Lower lobe of right lung (tissue), 2 donors: ENCODE data around the gene ASB18. TPM values are rescaled to one million over a fixed set of nuclear protein-coding genes. Genes with fewer than 3 reads are reported as not detected.
"Not testable (repeated sequence)": the region's sequence is repeated elsewhere in the genome, so short reads cannot be mapped to it uniquely, and the experiment has no call there.

Experiments
- ATAC-seq, 2 donors: fragments of 200-7000 bp; cut with Tn5 transposase; one replicate each; pipeline ENCODE4 v1.9.1; 2020 to 2022; ENCODE audit warnings: mild to moderate bottlenecking in 2 of 2, moderate library complexity in 2 of 2
- DNase-seq: peaks from one replicate; pipeline ENCODE4 v3.0.0-alpha.2; 2020
- H3K27ac ChIP-seq: fragments of 200-600 bp; one replicate; pipeline ENCODE4 v1.8.0; 2022
- H3K27me3 ChIP-seq: fragments of 200-600 bp; one replicate; pipeline ENCODE4 v1.8.0; 2022; ENCODE audit warnings: low read depth
- H3K36me3 ChIP-seq: fragments of 200-600 bp; one replicate; pipeline ENCODE4 v1.8.0; 2022; ENCODE audit warnings: mild to moderate bottlenecking
- H3K4me1 ChIP-seq: fragments of 200-600 bp; one replicate; pipeline ENCODE4 v1.8.0; 2022
- H3K4me3 ChIP-seq: fragments of 200-600 bp; one replicate; pipeline ENCODE4 v1.8.0; 2022; ENCODE audit warnings: mild to moderate bottlenecking
- H3K9me3 ChIP-seq: fragments of 200-600 bp; one replicate; pipeline ENCODE4 v1.8.0; 2022
- intact Hi-C: fragments of 100-400 bp; cut with DNase I; formaldehyde crosslinking; loops from one replicate; pipeline ENCODE4 v1.11.0; 2022
- total RNA-seq: library from RNA; stranded (reverse); fragmentation: NEBNext Ultra II Directional; extraction: Animal tissue kit (Norgen Biotek cat#: 25700); gene quantifications from one replicate; pipeline ENCODE4 v1.2.1, GENCODE V29; 2021
- TF ChIP-seq, protein P1 (sequence below): fragments of 200-600 bp; IDR thresholded peaks from one replicate; pipeline ENCODE4 v1.8.0; 2022; ENCODE audit warnings: antibody characterized with exemption, mild to moderate bottlenecking
- donor health status: DM: no; HTN: yes; CAD: no; lungs with severe emphysema.

Gene ASB18
- total RNA-seq, 1 donor from 2014 or later: not detected

DNA sequence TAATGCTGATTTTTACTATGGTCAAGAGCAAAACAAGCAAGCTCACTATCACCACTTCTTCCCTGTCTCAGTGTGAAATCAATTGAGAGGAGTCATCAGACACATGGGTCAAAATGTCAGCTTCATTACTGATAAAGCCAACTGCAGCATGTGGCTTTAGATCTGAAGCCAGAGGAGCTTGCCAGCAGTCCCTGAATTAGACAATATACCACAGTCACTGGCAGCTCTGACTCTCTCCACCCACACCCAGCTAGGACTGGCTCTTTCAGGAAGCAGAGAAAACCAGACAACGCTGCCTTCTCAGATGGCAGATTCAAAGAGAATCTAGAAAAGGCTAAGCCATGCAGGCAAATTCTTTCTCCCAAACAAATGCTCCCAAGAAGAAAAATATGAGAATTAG, 20.0 kb upstream of the ASB18 start:
- no peak overlapping the region for H3K27ac ChIP-seq
- H3K4me1 ChIP-seq: no peaks in the 10 kb centered on the region
- intact Hi-C loops: no loop called here
- H3K9me3 ChIP-seq: peaks cover 6% of the 10 kb centered on the region
- ATAC-seq (no peak), DNase-seq (no peak)
- H3K4me3 ChIP-seq: no peak overlapping the region
- no peaks in the 10 kb centered on the region for H3K36me3 ChIP-seq
- TF ChIP-seq, protein P1, sequence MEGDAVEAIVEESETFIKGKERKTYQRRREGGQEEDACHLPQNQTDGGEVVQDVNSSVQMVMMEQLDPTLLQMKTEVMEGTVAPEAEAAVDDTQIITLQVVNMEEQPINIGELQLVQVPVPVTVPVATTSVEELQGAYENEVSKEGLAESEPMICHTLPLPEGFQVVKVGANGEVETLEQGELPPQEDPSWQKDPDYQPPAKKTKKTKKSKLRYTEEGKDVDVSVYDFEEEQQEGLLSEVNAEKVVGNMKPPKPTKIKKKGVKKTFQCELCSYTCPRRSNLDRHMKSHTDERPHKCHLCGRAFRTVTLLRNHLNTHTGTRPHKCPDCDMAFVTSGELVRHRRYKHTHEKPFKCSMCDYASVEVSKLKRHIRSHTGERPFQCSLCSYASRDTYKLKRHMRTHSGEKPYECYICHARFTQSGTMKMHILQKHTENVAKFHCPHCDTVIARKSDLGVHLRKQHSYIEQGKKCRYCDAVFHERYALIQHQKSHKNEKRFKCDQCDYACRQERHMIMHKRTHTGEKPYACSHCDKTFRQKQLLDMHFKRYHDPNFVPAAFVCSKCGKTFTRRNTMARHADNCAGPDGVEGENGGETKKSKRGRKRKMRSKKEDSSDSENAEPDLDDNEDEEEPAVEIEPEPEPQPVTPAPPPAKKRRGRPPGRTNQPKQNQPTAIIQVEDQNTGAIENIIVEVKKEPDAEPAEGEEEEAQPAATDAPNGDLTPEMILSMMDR: no peak
- no peaks in the 10 kb centered on the region for H3K27me3 ChIP-seq

DNA sequence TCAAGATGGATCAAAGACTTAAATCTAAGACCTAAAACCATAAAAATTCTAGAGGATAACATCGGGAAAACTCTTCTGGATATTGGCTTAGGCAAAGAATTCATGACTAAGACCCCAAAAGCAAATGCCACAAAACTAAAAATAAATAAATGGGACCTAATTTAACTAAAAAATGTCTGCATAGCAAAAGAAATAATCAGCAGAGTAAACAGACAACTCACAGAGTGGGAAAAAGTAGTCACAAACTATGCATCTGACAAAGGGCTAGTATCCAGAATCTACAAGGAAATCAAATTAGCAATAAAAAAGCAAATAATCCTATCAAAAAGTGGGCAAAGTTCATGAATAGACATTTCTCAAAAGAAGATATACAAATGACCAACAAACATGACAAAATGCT, 18.2 kb upstream of the ASB18 start:
- intact Hi-C loops: no loop called here
- no peak for ATAC-seq
- TF ChIP-seq, protein P1: no peak

DNA sequence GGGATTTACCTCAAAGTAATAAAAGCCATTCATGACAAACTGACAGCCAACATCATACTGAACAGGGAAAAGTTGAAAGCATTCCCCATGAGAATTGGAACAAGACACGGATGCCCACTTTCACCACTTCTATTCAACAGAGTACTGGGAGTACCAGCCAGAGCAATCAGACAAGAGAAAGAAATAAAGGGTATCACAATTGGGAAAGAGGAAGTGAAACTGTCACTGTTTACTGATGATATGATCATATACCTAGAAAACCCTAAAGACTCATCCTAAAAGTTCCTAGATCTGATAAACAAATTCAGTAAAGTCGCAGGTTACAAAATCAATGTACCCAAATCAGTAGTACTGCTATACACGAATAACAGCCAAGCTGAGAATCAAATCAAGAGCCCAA, 17.2 kb upstream of the ASB18 start:
- H3K9me3 ChIP-seq: peaks cover 6% of the 10 kb centered on the region
- no peaks in the 10 kb centered on the region for H3K36me3 ChIP-seq
- no peak for DNase-seq
- no peaks in the 10 kb centered on the region for H3K27me3 ChIP-seq
- TF ChIP-seq, protein P1: no peak
- no peak for ATAC-seq
- no peaks in the 10 kb centered on the region for H3K4me1 ChIP-seq
- no peak overlapping the region for H3K4me3 ChIP-seq
- intact Hi-C loops: no loop called here
- no peak overlapping the region for H3K27ac ChIP-seq

More for the DNA sequence above, 18.2 kb upstream of the ASB18 start:
- Histone ChIP-seq H3K36me3 (no peaks in the 10 kb centered on the region), H3K27ac (no peak overlapping the region), H3K4me3 (no peak overlapping the region), H3K9me3 (peaks cover 6% of the 10 kb centered on the region), H3K27me3 (no peaks in the 10 kb centered on the region), H3K4me1 (no peaks in the 10 kb centered on the region)
- DNase-seq: no peak

DNA sequence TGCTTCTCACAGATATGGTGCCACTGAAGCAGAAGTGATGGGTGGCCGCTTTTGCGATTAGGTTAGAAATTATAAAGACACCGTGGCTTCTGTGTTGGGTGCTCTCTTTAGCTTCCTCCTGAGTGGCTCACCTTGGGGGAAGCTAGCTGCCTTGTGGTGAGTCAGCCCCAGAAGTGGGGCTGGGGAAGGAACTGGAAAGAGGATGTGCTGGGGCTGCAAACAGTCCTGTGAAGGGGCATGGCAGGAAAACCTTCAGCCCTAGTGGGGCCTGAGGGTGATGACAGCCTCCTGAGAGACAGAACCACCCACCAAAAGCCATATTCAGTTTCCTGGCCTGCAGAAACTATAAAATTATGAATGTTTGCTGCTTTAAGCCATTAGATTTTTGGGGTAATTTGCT, 8.9 kb upstream of the ASB18 start:
- ATAC-seq (no peak), DNase-seq (no peak)
- Histone ChIP-seq H3K9me3 (no peaks in the 10 kb centered on the region), H3K4me3 (no peak overlapping the region), H3K4me1 (no peaks in the 10 kb centered on the region), H3K27me3 (no peaks in the 10 kb centered on the region), H3K36me3 (no peaks in the 10 kb centered on the region), H3K27ac (no peak overlapping the region)
- intact Hi-C loops: no loop called here
- TF ChIP-seq, protein P1: no peak

DNA sequence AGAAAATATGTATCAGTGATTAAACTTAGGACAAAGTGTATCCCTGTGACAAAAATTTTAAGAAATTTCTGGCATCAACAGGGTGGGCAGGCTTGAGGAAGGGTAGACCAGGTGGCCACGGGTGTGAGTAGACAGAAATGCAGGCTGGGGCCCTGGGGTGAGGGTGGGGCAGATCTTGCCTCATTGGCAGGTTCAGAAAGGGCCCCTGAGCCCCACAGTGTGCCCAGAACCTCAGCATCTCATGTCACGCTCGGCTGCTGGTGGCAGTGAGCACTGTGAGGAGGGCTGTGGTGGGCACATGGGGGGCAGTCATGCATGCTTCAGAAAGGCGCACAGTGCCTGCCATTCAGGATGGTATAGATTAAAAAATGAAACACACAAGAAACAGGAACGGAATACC, 7.6 kb upstream of the ASB18 start:
- Histone ChIP-seq H3K4me3 (no peak overlapping the region), H3K9me3 (no peaks in the 10 kb centered on the region), H3K4me1 (no peaks in the 10 kb centered on the region), H3K36me3 (no peaks in the 10 kb centered on the region), H3K27ac (no peak overlapping the region), H3K27me3 (no peaks in the 10 kb centered on the region)
- intact Hi-C loops: no loop called here
- DNase-seq: no peak
- TF ChIP-seq, protein P1: no peak
- ATAC-seq: no peak

DNA sequence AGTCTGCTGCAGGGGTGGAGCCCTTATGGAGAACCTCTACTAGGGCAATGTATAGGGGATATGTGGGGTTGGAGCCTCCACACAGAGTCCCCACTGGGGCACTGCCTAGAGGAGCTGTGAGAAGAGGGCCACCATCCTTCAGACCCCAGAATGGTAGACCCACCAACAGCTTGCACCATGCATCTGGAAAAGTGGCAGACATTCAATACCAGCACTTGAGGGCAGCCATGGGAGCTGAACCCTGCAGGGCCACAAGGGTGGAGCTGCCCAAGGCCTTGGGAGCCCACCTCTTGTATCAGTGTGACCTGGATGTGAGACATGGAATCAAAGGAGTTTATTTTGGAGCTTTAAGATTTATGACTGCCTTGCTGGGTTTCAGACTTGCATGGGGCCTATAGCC, 5.7 kb upstream of the ASB18 start:
- H3K9me3 ChIP-seq, H3K27me3 ChIP-seq, ATAC-seq, H3K4me1 ChIP-seq, H3K36me3 ChIP-seq, H3K4me3 ChIP-seq, DNase-seq, H3K27ac ChIP-seq, intact Hi-C loops: not testable (repeated sequence)
